ENCODE results near the gene ATG101.
"Not testable (repeated sequence)": the region's sequence is repeated elsewhere in the genome, so short reads cannot be mapped to it uniquely, and the experiment has no call there.

The ATG101 gene

GRCh38 chr12:52116222-52117125, 46.7 kb downstream of the ATG101 start:
- peak; percentile 64 for DNase-seq

- not testable (repeated sequence) for DNase-seq
These were observed 48.2 kb downstream of the ATG101 start for GRCh38 chr12:52117806-52118475.

- no peak for DNase-seq
These were observed 49.8 kb downstream of the ATG101 start for GRCh38 chr12:52119398-52120254.

- DNase-seq = no peak
These were observed 51.4 kb downstream of the ATG101 start for GRCh38 chr12:52120951-52121823.

- peak; percentile 37 for DNase-seq
These were observed 52.2 kb downstream of the ATG101 start for GRCh38 chr12:52121824-52122539.

GRCh38 chr12:52122540-52122871, 52.7 kb downstream of the ATG101 start:
- no peak for DNase-seq

- DNase-seq = no peak
These were observed 53.1 kb downstream of the ATG101 start for GRCh38 chr12:52122904-52123303.

- no peak for DNase-seq
These were observed 53.9 kb downstream of the ATG101 start for GRCh38 chr12:52123487-52124186.

- no peak for DNase-seq
These were observed 55.7 kb downstream of the ATG101 start for GRCh38 chr12:52125476-52125900.

- DNase-seq = no peak
These were observed 56.3 kb downstream of the ATG101 start for GRCh38 chr12:52126050-52126604.

Measured in activated effector memory CD4-positive, alpha-beta T cell treated with Interleukin-2 at 50 U/mL for 16 hours (primary cell).